GM13977 (cell line): ENCODE measurements around the gene DCLK1.

ENCODE experiments used
- DNase-seq: peaks from one replicate; pipeline ENCODE4 v3.0.0; 2012; ENCODE audit warnings: low spot score
- in situ Hi-C: fragments of 300-500 bp; cut with MboI; formaldehyde crosslinking; loops from one replicate; pipeline ENCODE4 v1.12.0; 2022; ENCODE audit warnings: low sequenced_read_pairs, low pct_unique_long_range_greater_than_20kb, mixed read lengths, inconsistent platforms; ENCODE audit not compliant: unreplicated experiment
- TF ChIP-seq, protein P1 (sequence below): IDR thresholded peaks from 2 replicates; pipeline ENCODE4 v1.5.1; 2012; ENCODE audit warnings: mild to moderate bottlenecking, control low read depth; ENCODE audit not compliant: insufficient read depth; ENCODE audit errors: extremely low read depth, missing control alignments

DCLK1 gene

DNA sequence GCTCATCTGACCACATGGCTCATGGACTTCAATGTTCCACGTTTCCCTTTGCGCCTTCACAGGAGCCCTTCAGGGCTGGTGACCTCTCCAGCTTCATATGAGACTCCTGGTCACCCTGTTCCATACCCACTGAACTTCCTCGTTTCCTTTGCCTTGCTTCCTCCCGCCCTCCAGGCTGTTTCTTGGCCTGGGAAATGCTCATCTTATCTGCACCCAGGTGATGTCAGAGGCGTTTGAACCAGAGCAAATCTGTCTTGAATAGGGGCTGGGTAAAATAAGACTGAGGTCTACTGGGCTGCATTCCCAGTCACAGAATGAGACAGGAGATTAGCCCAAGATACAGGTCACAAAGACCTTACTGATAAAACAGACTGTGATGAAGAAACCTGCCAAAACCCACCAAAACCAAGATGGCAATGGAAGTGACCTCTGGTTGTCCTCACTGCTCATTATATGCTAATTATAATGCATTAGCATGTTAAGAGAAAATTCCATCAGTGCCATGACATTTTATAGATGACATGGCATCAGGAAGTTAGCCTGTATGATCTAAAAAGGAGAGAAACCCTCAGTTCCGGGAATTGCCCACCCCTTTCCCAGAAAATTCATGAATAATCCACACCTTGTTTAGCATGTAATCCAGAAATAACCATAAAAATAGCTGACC is 102.7 kb downstream of the DCLK1 start:
- TF ChIP-seq, protein P1, sequence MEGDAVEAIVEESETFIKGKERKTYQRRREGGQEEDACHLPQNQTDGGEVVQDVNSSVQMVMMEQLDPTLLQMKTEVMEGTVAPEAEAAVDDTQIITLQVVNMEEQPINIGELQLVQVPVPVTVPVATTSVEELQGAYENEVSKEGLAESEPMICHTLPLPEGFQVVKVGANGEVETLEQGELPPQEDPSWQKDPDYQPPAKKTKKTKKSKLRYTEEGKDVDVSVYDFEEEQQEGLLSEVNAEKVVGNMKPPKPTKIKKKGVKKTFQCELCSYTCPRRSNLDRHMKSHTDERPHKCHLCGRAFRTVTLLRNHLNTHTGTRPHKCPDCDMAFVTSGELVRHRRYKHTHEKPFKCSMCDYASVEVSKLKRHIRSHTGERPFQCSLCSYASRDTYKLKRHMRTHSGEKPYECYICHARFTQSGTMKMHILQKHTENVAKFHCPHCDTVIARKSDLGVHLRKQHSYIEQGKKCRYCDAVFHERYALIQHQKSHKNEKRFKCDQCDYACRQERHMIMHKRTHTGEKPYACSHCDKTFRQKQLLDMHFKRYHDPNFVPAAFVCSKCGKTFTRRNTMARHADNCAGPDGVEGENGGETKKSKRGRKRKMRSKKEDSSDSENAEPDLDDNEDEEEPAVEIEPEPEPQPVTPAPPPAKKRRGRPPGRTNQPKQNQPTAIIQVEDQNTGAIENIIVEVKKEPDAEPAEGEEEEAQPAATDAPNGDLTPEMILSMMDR = no peak
- DNase-seq = no peak
- in situ Hi-C loops = no loop called here

DNA sequence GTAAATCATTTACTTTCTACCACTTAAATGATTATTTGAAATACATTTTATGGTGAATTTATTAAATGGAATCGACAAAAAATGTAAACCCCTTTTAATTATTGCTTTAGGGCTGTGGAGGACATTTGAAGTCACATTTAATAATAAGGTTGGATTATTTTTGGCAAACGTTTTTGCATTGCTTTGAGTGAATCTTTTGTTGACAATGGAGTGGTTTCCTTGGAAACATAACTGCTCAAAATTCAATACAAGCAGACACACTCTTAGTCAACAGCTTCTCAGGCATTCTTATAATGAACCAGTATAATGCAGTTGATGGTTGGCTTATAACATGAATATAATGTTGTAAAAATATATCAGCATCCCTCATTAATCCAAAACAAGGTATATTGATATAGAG is 104.7 kb downstream of the DCLK1 start:
- in situ Hi-C loops = no loop called here
- TF ChIP-seq, protein P1 = no peak
- no peak for DNase-seq

DNA sequence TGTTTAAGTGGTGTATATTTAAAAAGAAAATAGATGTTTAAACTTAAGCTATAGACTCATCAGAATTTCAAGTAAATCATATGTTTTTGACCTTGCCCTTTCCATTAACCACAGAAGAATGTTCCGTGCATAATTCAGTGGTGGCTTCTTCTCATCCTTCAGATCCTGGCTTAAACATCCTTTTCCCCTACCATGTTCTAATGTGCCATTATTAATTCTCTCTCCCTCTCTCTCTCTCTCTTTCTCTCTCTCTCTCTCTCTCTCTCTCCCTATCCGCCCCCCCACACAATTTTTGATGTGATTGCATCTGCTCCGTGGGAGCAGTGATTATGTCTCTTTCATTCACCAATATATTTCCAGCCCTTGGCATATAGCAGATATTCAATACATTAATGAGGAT is 116.4 kb downstream of the DCLK1 start:
- TF ChIP-seq, protein P1 = no peak
- in situ Hi-C loops = no loop called here
- DNase-seq = no peak

DNA sequence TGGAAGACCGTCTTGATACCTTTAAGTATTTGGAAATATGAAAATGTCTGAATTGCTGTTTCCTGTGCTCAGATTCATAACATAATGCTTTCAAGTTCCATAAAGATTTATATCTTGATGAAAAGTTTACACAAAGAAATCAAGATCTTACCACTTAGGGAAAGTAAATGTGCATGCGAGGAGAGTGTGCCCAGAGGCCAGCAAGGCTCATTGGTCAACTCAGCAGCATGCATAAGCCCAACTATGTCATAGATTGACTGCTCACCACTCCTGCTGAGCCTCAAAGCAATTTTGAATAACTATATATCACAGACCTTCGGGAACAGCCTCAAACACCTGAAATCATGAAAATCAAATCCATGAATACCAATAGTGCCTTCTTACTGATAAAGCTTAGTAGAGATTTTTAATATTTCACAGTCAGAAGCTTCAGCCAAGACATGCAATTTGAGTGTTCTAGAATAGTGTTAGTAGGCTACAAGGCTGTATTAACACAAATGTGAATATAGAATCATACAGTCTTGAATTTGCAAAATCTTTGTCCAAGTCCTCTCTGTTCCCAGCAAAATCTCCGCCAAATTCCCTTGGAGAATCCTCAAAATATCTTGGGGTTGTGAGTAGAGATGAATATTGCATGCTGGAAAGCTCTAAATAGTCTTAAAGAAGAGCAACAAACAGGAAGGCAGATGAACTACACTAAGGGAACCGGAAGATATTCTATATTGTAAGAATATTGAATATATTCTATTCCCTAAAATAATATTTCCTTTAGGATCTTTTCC is 124.1 kb downstream of the DCLK1 start:
- TF ChIP-seq, protein P1 = no peak
- in situ Hi-C loops = no loop called here
- no peak for DNase-seq

DNA sequence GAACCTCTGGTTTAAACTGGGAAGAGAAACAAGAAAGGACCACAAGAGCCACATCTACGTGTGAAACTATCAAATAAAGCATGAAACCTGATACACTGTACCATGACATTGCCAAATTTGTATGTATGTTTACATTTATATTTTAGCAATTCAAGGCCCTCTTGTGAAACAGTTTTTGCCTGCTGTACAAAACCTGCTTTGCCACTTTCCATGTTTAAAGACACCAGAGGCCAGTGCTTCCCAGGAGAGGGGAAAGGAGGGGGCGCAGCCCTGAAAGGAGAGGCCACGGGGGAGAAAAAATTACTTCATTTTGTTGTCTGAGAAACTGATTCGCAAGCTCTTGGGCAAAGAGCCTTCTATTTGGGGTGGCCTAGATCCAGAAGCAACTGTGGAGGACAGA is 124.8 kb downstream of the DCLK1 start:
- in situ Hi-C loops = no loop called here
- TF ChIP-seq, protein P1 = no peak
- DNase-seq = no peak

DNA sequence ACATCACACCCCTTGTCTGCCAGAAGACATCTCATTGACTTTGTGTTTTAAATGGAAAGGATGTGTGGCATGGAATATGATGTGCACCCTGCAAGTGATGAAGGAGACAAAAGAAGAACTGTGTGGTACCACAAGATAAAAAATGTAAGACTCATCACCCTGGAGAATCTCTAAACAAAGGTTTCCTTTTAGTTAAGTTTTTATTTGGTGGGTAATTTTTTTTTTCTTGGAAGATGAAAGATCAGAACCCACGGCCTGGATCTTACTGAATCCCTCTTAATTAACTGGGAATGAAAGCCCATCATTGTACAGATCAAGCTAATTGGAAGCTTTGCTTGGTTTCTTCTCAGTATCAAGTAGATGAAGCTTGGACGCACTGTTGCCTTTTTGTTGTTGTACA is 129.6 kb downstream of the DCLK1 start:
- in situ Hi-C loops = no loop called here
- TF ChIP-seq, protein P1 = no peak
- DNase-seq = no peak
